ENCODE data around the gene FKBP2. TPM values are rescaled to one million over a fixed set of nuclear protein-coding genes. Genes with fewer than 3 reads are reported as not detected.

The FKBP2 gene
- polyA plus RNA-seq, 1 experiment, result 76.2 TPM

- no peak for TF ChIP-seq CTCF (IDR thresholded peaks at IDR 0.05; ENCODE audit: insufficient read depth, low read depth, low read length)
- DNase-seq (ENCODE audit: low read depth), result no peak
- Histone ChIP-seq H3K27me3 (ENCODE audit: control insufficient read depth, insufficient read depth, low read length) (no peaks in the 10 kb centered on the region), H3K4me3 (ENCODE audit: low read depth, low read length) (no peak overlapping the region), H3K36me3 (ENCODE audit: control insufficient read depth, insufficient read depth, low read length) (peaks cover 51% of the 10 kb centered on the region)
- ChIA-PET CTCF (interaction anchor here (0.8 kb wide), 1 partner anchor 45 kb away, joined by 3 read pairs; no protein-coding TSS in a partner anchor), POLR2A (no interaction called here)
Observed at GRCh38 chr11:64259533-64260067, 18.7 kb downstream of the FKBP2 start.

GRCh38 chr11:64260147-64260708 is 19.3 kb downstream of the FKBP2 start:
- no peak for DNase-seq (ENCODE audit: low read depth)
- Histone ChIP-seq H3K4me3 (ENCODE audit: low read depth, low read length) (no peak overlapping the region), H3K27me3 (ENCODE audit: control insufficient read depth, insufficient read depth, low read length) (no peaks in the 10 kb centered on the region), H3K36me3 (ENCODE audit: control insufficient read depth, insufficient read depth, low read length) (peaks cover 52% of the 10 kb centered on the region)
- CTCF ChIA-PET, result interaction anchor here (0.8 to 6.5 kb wide), 4 partner anchors 9 to 45 kb away, joined by 3 to 56 read pairs (median 3); partner anchors contain the start of genes ESRRA and PLCB3
- TF ChIP-seq CTCF (IDR thresholded peaks at IDR 0.05; ENCODE audit: insufficient read depth, low read depth, low read length), result no peak
- POLR2A ChIA-PET, result no interaction called here

GRCh38 chr11:64261556-64262080 is 20.7 kb downstream of the FKBP2 start:
- Histone ChIP-seq H3K4me3 (ENCODE audit: low read depth, low read length) (no peak overlapping the region), H3K36me3 (ENCODE audit: control insufficient read depth, insufficient read depth, low read length) (peaks cover 53% of the 10 kb centered on the region), H3K27me3 (ENCODE audit: control insufficient read depth, insufficient read depth, low read length) (no peaks in the 10 kb centered on the region)
- CTCF ChIA-PET, result interaction anchor here (1.1 to 6.5 kb wide), 2 partner anchors 9 to 10 kb away, joined by 3 to 56 read pairs; partner anchors contain the start of gene PLCB3
- DNase-seq (ENCODE audit: low read depth), result no peak
- POLR2A ChIA-PET, result no interaction called here
- TF ChIP-seq CTCF (IDR thresholded peaks at IDR 0.05; ENCODE audit: insufficient read depth, low read depth, low read length), result no peak

GRCh38 chr11:64262271-64263002 is 21.5 kb downstream of the FKBP2 start:
- Histone ChIP-seq H3K4me3 (ENCODE audit: low read depth, low read length) (no peak overlapping the region), H3K27me3 (ENCODE audit: control insufficient read depth, insufficient read depth, low read length) (no peaks in the 10 kb centered on the region), H3K36me3 (ENCODE audit: control insufficient read depth, insufficient read depth, low read length) (peaks cover 53% of the 10 kb centered on the region)
- POLR2A ChIA-PET, result interaction anchor here (0.5 kb wide), 1 partner anchor 493 kb away, joined by 4 read pairs; no protein-coding TSS in a partner anchor
- CTCF ChIA-PET, result interaction anchor here (1.0 to 6.5 kb wide), 5 partner anchors 8 to 16 kb away, joined by 3 to 56 read pairs (median 4); partner anchors contain the start of genes PLCB3 and PPP1R14B
- no peak for DNase-seq (ENCODE audit: low read depth)
- TF ChIP-seq CTCF (IDR thresholded peaks at IDR 0.05; ENCODE audit: insufficient read depth, low read depth, low read length), result no peak

All from BJ (cell line).